Activated T-helper 1 cell treated with anti-CD3 and anti-CD28 coated beads, Interleukin-2, amount 50 U/mL, for 16 hours (primary cell): ENCODE measurements around the gene TLX1.

ENCODE experiments used
- DNase-seq, 2 donors: peaks; one replicate each; pipeline ENCODE4 v3.0.0-alpha.2; 2020; ENCODE audit warnings: low read depth in 1 of 2, low spot score in 1 of 2

TLX1 gene

GRCh38 chr10:101111547-101111946 is 19.6 kb upstream of the TLX1 start:
- no peak for DNase-seq

GRCh38 chr10:101112799-101113594 is 18.1 kb upstream of the TLX1 start:
- DNase-seq, result no peak

GRCh38 chr10:101113890-101114403 is 17.2 kb upstream of the TLX1 start:
- no peak for DNase-seq

GRCh38 chr10:101114646-101115045 is 16.5 kb upstream of the TLX1 start:
- no peak for DNase-seq

- no peak for DNase-seq
Measured at GRCh38 chr10:101116754-101117153, 14.3 kb upstream of the TLX1 start.

GRCh38 chr10:101118031-101118430 is 13.1 kb upstream of the TLX1 start:
- DNase-seq, result no peak

- DNase-seq, result no peak
Measured at GRCh38 chr10:101120520-101120883, 10.6 kb upstream of the TLX1 start.

GRCh38 chr10:101120884-101121653 is 10.0 kb upstream of the TLX1 start:
- no peak for DNase-seq

GRCh38 chr10:101121654-101122031 is 9.5 kb upstream of the TLX1 start:
- DNase-seq, result no peak

- no peak for DNase-seq
Measured at GRCh38 chr10:101122270-101123084, 8.6 kb upstream of the TLX1 start.

- no peak for DNase-seq
Measured at GRCh38 chr10:101123085-101123814, 7.8 kb upstream of the TLX1 start.

GRCh38 chr10:101123815-101124617 is 7.1 kb upstream of the TLX1 start:
- DNase-seq, result no peak

GRCh38 chr10:101124933-101125332 is 6.2 kb upstream of the TLX1 start:
- no peak for DNase-seq

- no peak for DNase-seq
Measured at GRCh38 chr10:101126684-101127628, 4.1 kb upstream of the TLX1 start.

- DNase-seq, result no peak
Measured at GRCh38 chr10:101130141-101130540, 959 bp upstream of the TLX1 start.

GRCh38 chr10:101131962-101132635 is 999 bp downstream of the TLX1 start:
- no peak for DNase-seq

- no peak for DNase-seq
Measured at GRCh38 chr10:101132636-101133473, 1.8 kb downstream of the TLX1 start.
